Posterior vena cava (tissue), 2 donors: ENCODE results near the gene RETREG3. TPM values are rescaled to one million over a fixed set of nuclear protein-coding genes. Genes with fewer than 3 reads are reported as not detected.
"Not testable (repeated sequence)": the region's sequence is repeated elsewhere in the genome, so short reads cannot be mapped to it uniquely, and the experiment has no call there.

ENCODE experiments used
- DNase-seq: peaks from one replicate; pipeline ENCODE4 v3.0.0-alpha.2; 2020; ENCODE audit warnings: low spot score
- intact Hi-C, 2 donors: fragments of 100-400 bp; cut with DNase I; formaldehyde crosslinking; loops; one replicate each; pipeline versions ENCODE4 v1.14.1 to v1.14.2; 2022 to 2023
- long read RNA-seq, 2 donors: library from polyadenylated mRNA; unstranded; transcript quantifications; one replicate each; pipeline ENCODE4 v2.0.0, GENCODE V29; 2020 to 2021
- total RNA-seq, 2 donors: library from RNA; stranded (reverse); fragmentation: NEBNext Ultra II Directional; extraction: Animal tissue kit (Norgen Biotek cat#: 25700); gene quantifications; one replicate each; pipeline ENCODE4 v1.2.1, GENCODE V29; 2021
- donor health status: DM: yes; HTN: yes; CAD: no.
- donor health status: DM: yes; HTN: yes; CAD: no.

The RETREG3 gene
- 10 to 100 TPM; 34.6 to 42.0 TPM for total RNA-seq
- long read RNA-seq, donor 1, transcript RETREG3-201 (9 exons, 3,759 nt) = major isoform, 9 of 14 reads
- long read RNA-seq, donor 1, partial matches to known transcripts = 2 of 14 reads
- long read RNA-seq, donor 1, other reads (novel, unspliced or antisense) = 3 of 14 reads
- long read RNA-seq, donor 2, partial matches to known transcripts = 3 of 20 reads
- long read RNA-seq, donor 2, other reads (novel, unspliced or antisense) = 13 of 20 reads

- intact Hi-C loops = no loop called here
- peak; percentile 100 for DNase-seq
Observed at GRCh38 chr17:42609182-42609813, at the start of gene RETREG3, which contains the start of gene TUBG1. Gene RETREG3 (minus strand): TSS chr17:42609374. CDS start chr17:42609324, 50 bp downstream. Gene TUBG1 (plus strand): TSS chr17:42609683. CDS start chr17:42609738, 55 bp downstream.

GRCh38 chr17:42657824-42658588 is 48.8 kb upstream of the RETREG3 start:
- no peak for DNase-seq
- intact Hi-C loops = no loop called here

GRCh38 chr17:42655528-42655927 is 46.4 kb upstream of the RETREG3 start:
- intact Hi-C loops = no loop called here
- no peak for DNase-seq

GRCh38 chr17:42653179-42654124 is 44.3 kb upstream of the RETREG3 start:
- intact Hi-C loops = no loop called here
- DNase-seq = peak; percentile 93

- intact Hi-C loops = no loop called here
- no peak for DNase-seq
Observed at GRCh38 chr17:42651392-42651791, 42.2 kb upstream of the RETREG3 start.

GRCh38 chr17:42647778-42648177 is 38.6 kb upstream of the RETREG3 start:
- intact Hi-C loops = no loop called here
- DNase-seq = no peak

GRCh38 chr17:42642336-42642735 is 33.2 kb upstream of the RETREG3 start:
- peak; percentile 19 for DNase-seq
- intact Hi-C loops = no loop called here

- intact Hi-C loops = no loop called here
- DNase-seq = peak; percentile 5
Observed at GRCh38 chr17:42640121-42640520, 30.9 kb upstream of the RETREG3 start.

GRCh38 chr17:42639525-42640113 is 30.4 kb upstream of the RETREG3 start:
- intact Hi-C loops = no loop called here
- peak; percentile 14 for DNase-seq

GRCh38 chr17:42632949-42633444 is 23.8 kb upstream of the RETREG3 start:
- DNase-seq = peak; percentile 53
- intact Hi-C loops = no loop called here

- DNase-seq = no peak
- intact Hi-C loops = no loop called here
Observed at GRCh38 chr17:42629411-42630009, 20.3 kb upstream of the RETREG3 start.

GRCh38 chr17:42627032-42627764 is 18.0 kb upstream of the RETREG3 start:
- intact Hi-C loops = not testable (repeated sequence)
- DNase-seq = peak; percentile 13

GRCh38 chr17:42623732-42624596 is 14.8 kb upstream of the RETREG3 start:
- intact Hi-C loops = no loop called here
- DNase-seq = no peak

- intact Hi-C loops = no loop called here
- DNase-seq = no peak
Observed at GRCh38 chr17:42623271-42623670, 14.1 kb upstream of the RETREG3 start.

- DNase-seq, intact Hi-C loops: not testable (repeated sequence)
Observed at GRCh38 chr17:42621987-42622386, 12.8 kb upstream of the RETREG3 start.

GRCh38 chr17:42618442-42619150 is 9.4 kb upstream of the RETREG3 start:
- peak; percentile 11 for DNase-seq
- intact Hi-C loops = loop anchor here in 1 of 2 donors (10.0 kb wide), 1 partner anchor 56 kb away; the partner anchor contains the start of gene PLEKHH3
